Liver (tissue), 3 donors: ENCODE results near the gene MALAT1.

Experiments used
- RAD21 ChIP-seq, 2 donors: IDR thresholded peaks; 2 replicates each; pipeline ENCODE4 v1.6.1; 2016; ENCODE audit warnings: antibody characterized with exemption in 2 of 2, mild to moderate bottlenecking in 2 of 2
- SP1 ChIP-seq: IDR thresholded peaks from 2 replicates; pipeline ENCODE4 v1.6.1; 2018; ENCODE audit warnings: antibody characterized with exemption, mild to moderate bottlenecking
- TAF1 ChIP-seq: conservative IDR thresholded peaks from 2 replicates; pipeline ENCODE4 v1.6.1; 2016; ENCODE audit warnings: antibody characterized with exemption, mild to moderate bottlenecking
- TF ChIP-seq, protein P1 (sequence below): fragments of 150-350 bp; IDR thresholded peaks from 2 replicates; pipeline ENCODE4 v1.5.1; 2017; ENCODE audit warnings: improper control_type of control experiment, low read depth, low read length; ENCODE audit not compliant: missing input control
- donor health status: healthy.
- donor health status: healthy.

DNA sequence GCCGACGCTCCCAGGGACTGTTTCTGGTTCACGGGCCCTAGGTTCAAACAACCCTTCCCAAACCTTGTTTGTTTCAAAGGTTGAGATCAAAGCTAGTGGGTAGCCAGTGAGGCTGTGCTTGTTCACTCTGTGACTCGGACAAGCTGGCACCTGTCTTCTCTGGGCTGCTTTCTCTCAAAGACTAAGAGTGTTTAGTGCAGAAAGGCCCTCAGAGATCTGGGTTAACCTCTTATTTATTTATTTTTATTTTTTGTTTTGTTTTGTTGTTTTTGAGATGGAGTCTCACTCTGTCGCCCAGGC, 13.0 kb upstream of the MALAT1 start:
- TF ChIP-seq, protein P1, sequence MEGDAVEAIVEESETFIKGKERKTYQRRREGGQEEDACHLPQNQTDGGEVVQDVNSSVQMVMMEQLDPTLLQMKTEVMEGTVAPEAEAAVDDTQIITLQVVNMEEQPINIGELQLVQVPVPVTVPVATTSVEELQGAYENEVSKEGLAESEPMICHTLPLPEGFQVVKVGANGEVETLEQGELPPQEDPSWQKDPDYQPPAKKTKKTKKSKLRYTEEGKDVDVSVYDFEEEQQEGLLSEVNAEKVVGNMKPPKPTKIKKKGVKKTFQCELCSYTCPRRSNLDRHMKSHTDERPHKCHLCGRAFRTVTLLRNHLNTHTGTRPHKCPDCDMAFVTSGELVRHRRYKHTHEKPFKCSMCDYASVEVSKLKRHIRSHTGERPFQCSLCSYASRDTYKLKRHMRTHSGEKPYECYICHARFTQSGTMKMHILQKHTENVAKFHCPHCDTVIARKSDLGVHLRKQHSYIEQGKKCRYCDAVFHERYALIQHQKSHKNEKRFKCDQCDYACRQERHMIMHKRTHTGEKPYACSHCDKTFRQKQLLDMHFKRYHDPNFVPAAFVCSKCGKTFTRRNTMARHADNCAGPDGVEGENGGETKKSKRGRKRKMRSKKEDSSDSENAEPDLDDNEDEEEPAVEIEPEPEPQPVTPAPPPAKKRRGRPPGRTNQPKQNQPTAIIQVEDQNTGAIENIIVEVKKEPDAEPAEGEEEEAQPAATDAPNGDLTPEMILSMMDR, result no peak
- TF ChIP-seq TAF1 (no peak), SP1 (no peak), RAD21 (IDR thresholded peaks at IDR 0.05) (no peak)
